GM12873 (cell line): ENCODE data around the gene GULP1.

Source experiments
- CTCF ChIP-seq: IDR thresholded peaks from 2 replicates; pipeline ENCODE4 v1.5.1; 2012; ENCODE audit warnings: low read depth, mild to moderate bottlenecking, moderate library complexity, low read length, control low read depth; ENCODE audit not compliant: insufficient read depth; ENCODE audit errors: missing control alignments

GULP1 gene

GRCh38 chr2:188307850-188308283, 16.2 kb downstream of the GULP1 start:
- no peak for TF ChIP-seq CTCF

GRCh38 chr2:188308483-188308882, 16.8 kb downstream of the GULP1 start:
- TF ChIP-seq CTCF: no peak

GRCh38 chr2:188309364-188309763, 17.7 kb downstream of the GULP1 start:
- TF ChIP-seq CTCF: no peak

- TF ChIP-seq CTCF: no peak
Observed at GRCh38 chr2:188314314-188315054, 22.8 kb downstream of the GULP1 start.

GRCh38 chr2:188315750-188316149, 24.1 kb downstream of the GULP1 start:
- TF ChIP-seq CTCF: no peak

GRCh38 chr2:188316342-188316741, 24.7 kb downstream of the GULP1 start:
- no peak for TF ChIP-seq CTCF

GRCh38 chr2:188316791-188317423, 25.2 kb downstream of the GULP1 start:
- TF ChIP-seq CTCF: no peak
